IMR-90 (cell line): ENCODE measurements around the gene CENPV.

ENCODE experiments used
- CEBPB ChIP-seq: IDR thresholded peaks from 2 replicates; pipeline ENCODE4 v1.6.1; 2012; ENCODE audit warnings: low read depth, low read length, improper control_type of control experiment
- MXI1 ChIP-seq: IDR thresholded peaks from 2 replicates; pipeline ENCODE4 v1.6.1; 2012; ENCODE audit warnings: low read depth, mild to moderate bottlenecking, low read length, moderate library complexity, borderline replicate concordance
- POLR2A ChIP-seq: IDR thresholded peaks from 2 replicates; pipeline ENCODE4 v1.6.1; 2012; ENCODE audit warnings: mild to moderate bottlenecking, low read depth, low read length
- RFX5 ChIP-seq: IDR thresholded peaks from 2 replicates; pipeline ENCODE4 v1.8.0; 2012; ENCODE audit warnings: low read depth, mild to moderate bottlenecking, low read length, moderate library complexity
- USF2 ChIP-seq: fragments of 150-350 bp; IDR thresholded peaks from 2 replicates; pipeline ENCODE4 v1.6.1; 2017; ENCODE audit warnings: mild to moderate bottlenecking, antibody characterized with exemption, low read length, low read depth
- TF ChIP-seq, protein P1 (sequence below): conservative IDR thresholded peaks from 2 replicates; pipeline ENCODE4 v1.5.1; 2012; ENCODE audit warnings: mild to moderate bottlenecking, low read depth, low read length, improper control_type of control experiment

- TF ChIP-seq RFX5 (no peak), USF2 (no peak), CEBPB (no peak), POLR2A (no peak), MXI1 (no peak)
- TF ChIP-seq, protein P1, sequence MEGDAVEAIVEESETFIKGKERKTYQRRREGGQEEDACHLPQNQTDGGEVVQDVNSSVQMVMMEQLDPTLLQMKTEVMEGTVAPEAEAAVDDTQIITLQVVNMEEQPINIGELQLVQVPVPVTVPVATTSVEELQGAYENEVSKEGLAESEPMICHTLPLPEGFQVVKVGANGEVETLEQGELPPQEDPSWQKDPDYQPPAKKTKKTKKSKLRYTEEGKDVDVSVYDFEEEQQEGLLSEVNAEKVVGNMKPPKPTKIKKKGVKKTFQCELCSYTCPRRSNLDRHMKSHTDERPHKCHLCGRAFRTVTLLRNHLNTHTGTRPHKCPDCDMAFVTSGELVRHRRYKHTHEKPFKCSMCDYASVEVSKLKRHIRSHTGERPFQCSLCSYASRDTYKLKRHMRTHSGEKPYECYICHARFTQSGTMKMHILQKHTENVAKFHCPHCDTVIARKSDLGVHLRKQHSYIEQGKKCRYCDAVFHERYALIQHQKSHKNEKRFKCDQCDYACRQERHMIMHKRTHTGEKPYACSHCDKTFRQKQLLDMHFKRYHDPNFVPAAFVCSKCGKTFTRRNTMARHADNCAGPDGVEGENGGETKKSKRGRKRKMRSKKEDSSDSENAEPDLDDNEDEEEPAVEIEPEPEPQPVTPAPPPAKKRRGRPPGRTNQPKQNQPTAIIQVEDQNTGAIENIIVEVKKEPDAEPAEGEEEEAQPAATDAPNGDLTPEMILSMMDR = no peak
These were observed 26.4 kb upstream of the CENPV start for GRCh38 chr17:16379654-16380053.
